Stimulated activated CD8-positive, alpha-beta memory T cell treated with anti-CD3 and anti-CD28 coated beads, Interleukin-15, amount 100 ng/mL, for 48 hours (primary cell): Measurements from ENCODE around the gene SYDE1.
"Not testable (repeated sequence)": the region's sequence is repeated elsewhere in the genome, so short reads cannot be mapped to it uniquely, and the experiment has no call there.

Source experiments
- DNase-seq, 2 donors: peaks; one replicate each; pipeline ENCODE4 v3.0.0-alpha.2; 2020; ENCODE audit warnings: low read depth in 2 of 2

The SYDE1 gene, protein sequence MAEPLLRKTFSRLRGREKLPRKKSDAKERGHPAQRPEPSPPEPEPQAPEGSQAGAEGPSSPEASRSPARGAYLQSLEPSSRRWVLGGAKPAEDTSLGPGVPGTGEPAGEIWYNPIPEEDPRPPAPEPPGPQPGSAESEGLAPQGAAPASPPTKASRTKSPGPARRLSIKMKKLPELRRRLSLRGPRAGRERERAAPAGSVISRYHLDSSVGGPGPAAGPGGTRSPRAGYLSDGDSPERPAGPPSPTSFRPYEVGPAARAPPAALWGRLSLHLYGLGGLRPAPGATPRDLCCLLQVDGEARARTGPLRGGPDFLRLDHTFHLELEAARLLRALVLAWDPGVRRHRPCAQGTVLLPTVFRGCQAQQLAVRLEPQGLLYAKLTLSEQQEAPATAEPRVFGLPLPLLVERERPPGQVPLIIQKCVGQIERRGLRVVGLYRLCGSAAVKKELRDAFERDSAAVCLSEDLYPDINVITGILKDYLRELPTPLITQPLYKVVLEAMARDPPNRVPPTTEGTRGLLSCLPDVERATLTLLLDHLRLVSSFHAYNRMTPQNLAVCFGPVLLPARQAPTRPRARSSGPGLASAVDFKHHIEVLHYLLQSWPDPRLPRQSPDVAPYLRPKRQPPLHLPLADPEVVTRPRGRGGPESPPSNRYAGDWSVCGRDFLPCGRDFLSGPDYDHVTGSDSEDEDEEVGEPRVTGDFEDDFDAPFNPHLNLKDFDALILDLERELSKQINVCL

DNA sequence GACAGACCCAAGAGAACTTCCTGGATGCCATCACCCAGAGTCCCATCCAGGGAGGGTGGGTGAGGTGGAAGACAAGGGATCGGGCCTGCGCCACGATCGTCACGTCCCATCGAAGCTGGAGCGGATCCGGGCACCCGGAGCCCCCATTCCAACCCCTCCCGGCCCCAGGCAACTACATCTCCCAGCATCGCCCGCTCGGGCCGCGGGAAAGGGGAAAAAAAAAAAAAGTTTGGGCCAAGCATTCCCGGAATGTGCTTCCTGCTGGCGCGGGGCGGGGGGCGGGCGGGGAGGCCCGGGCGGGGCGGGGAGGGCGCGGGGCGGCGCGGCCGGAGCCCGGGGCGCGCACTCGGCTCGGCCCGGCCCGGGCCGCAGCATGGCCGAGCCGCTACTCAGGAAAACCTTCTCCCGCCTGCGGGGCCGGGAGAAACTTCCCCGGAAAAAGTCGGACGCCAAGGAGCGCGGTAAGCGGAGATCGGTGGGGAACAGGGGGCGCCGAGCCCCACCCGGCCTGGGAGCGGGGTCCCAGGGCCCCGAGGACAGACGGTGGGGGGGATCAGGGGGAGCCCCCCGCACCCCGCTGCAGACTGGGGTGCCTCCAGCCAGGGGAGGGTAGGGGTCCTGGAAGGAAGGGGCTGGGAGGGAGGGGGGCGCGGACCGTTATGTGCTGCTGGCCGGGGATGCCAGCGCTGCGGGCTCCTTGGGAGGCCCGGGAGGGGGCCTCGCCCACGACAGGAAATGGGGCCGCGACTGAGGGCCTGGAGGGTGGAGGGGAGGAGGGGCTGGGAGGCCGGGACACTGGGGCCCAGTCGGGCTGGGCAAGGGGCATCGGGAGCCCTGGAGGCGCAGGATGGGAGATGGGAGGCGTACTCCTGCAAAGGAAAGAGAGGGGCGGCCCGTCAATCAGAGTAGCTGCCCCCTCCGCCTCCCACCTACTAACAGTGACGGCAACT is at the start of gene SYDE1:
SYDE1 (plus strand) TSS at position 341 of the 950 bp plus-strand sequence; CDS start at position 374, 33 bp downstream.
- peak; percentile 26 to 27 for DNase-seq

DNA sequence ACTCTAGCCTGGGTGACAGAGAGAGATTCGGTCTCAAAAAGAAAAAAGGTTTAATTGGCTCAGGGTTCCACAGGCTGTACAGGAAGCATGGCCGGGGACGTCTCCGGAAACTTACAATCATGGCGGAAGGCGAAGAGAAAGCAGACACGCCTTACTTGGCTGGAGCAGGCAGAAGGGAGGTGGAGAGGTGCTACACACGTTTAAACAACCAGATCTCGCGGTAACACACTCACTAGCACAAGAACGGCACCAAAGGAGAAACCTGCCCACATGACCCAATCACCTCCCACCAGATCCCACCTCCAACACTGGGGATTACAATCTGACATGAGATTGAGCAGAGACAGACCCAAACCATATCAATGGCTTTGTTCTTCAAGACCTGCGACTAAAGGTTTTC is 45.2 kb upstream of the SYDE1 start:
- DNase-seq, result no peak

DNA sequence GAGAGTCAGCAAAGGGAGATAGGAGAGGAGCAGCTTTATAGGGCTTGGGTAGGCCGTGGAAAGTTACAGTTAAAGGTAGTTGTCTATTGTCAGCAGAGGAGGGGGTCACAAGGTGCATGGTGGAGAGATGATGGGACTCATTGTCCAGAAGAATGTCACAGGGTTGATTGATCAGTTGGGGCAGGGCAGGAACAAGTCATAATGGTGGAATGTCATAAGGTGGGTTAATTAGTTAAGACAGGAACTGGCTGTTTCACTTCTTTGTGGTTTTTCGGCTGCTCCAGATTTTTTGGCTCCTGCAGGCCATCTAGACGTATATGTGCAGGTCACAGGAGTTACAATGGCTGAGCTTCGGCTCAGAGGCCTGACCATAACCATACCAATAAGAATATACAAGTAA is 36.8 kb upstream of the SYDE1 start:
- DNase-seq, result not testable (repeated sequence)

DNA sequence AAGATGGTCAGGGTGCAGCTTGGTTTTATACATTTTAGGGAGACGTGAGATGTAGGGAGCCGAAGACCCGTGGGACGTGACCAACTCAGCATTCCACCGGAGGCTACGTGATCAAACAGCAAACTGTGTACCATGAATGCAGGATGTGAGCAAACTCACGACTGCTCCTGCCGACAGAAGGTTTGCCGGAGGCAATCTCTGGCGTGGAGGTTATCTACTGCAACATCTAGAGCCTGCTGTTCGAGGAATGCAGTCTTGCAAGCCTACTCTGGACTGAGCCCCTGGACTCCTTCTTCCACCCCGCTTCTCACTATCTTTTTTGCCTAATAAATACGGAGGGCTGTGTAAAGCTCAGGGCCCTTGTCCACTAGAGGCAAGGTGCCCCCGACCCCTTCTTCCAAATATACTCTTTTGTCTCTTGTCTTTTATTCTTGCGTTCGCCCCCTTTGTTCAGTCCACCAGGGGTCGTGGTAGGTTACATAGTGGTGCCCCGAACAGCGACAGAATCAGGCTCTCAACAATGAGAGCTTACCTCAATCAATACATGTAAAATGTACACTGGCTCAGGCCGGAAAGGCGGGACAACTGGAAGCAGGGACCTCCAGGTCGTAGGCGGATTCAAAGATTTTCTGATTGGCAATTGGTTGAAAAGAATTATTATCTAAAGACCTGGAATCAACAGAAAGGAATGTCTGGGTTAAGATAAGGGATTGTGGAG is 34.1 kb upstream of the SYDE1 start:
- DNase-seq, result no peak

DNA sequence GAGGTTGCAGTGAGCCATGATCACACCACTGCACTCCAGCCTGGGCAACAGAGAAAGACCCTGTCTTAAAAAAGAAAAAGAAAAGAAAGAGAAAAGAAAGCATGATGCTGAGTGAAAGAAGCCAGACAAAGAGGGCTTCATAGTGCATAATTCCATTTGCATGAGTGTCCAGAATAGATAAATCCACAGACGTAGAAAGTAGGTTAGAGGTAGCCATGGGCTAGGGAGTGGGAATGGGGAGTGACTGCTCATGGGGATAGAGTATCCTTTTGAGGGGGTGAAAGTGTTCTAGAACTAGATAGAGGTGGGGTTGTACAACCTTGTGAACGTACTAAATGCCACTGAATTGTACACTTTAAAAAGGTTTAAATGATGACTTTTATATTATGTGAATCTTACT is 32.8 kb upstream of the SYDE1 start:
- no peak for DNase-seq

DNA sequence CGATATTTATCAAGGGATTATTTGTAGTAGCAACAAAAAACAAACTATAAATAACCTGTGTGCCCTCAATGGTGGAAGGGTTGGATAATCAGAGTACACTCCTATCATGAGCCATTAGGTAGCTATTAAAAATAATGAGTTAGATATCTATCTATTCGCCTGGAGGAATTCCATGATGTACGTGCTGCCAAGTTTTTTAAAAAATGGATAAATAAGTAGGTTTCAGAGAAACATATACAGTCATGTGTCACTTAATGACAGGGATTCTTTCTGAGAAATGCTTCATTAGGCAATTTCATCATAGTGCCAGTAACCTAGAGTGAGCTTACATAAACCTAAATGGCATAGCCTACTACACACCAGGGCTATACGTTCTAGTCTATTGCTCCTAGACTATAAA is 31.4 kb upstream of the SYDE1 start:
- DNase-seq, result no peak

DNA sequence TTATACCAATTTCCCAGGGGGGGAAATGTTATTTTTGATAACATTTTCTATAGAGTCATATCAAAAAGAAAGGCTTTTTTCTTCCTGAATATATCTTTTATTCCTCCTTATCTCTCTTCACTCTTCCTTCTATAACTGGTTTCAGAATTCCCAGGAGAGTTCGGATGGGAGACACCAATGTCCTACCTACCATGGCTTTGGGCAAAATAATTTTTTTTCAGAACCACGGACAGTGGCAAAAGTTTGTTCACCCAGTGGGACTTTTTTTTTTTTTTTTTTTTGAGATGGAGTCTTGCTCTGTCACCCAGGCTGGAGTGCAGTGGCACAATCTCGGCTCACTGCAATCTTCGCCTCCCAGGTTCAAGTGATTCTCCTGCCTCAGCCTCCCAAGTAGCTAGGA is 27.2 kb upstream of the SYDE1 start:
- DNase-seq, result not testable (repeated sequence)

DNA sequence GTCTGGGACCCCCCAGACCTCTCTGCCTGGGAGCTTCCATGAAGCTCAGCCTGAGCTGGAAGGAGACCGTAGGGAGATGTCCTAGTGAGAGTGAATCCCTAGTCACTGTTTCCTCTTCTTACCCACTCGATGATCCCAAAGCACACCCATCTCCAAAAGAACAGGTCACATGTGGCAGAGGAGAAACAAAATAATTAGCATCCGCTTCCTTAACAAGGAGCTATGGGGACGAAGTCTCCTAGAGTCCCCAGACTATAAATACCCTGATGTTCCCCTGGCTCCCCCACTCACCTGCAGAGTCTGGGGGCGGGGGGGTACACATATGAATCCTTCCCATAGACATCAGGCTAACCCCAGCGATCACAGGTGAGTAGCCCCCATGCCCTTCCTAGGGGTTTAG is 25.3 kb upstream of the SYDE1 start, which contains the start of gene OR1I1:
OR1I1 (plus strand) TSS at position 301 of the 400 bp plus-strand sequence. CDS start 4,855 bp downstream, outside the sequence.
- DNase-seq, result no peak

DNA sequence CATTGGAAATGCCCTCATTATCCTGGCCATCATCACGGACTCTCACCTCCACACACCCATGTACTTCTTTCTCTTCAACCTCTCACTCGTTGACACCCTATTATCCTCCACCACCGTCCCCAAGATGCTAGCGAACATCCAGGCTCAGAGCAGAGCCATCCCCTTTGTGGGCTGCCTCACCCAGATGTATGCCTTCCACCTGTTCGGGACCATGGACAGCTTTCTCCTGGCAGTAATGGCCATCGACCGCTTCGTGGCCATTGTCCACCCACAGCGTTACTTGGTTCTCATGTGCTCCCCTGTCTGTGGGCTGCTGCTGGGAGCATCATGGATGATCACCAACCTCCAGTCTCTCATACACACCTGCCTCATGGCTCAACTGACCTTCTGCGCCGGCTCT is 20.0 kb upstream of the SYDE1 start:
- no peak for DNase-seq

DNA sequence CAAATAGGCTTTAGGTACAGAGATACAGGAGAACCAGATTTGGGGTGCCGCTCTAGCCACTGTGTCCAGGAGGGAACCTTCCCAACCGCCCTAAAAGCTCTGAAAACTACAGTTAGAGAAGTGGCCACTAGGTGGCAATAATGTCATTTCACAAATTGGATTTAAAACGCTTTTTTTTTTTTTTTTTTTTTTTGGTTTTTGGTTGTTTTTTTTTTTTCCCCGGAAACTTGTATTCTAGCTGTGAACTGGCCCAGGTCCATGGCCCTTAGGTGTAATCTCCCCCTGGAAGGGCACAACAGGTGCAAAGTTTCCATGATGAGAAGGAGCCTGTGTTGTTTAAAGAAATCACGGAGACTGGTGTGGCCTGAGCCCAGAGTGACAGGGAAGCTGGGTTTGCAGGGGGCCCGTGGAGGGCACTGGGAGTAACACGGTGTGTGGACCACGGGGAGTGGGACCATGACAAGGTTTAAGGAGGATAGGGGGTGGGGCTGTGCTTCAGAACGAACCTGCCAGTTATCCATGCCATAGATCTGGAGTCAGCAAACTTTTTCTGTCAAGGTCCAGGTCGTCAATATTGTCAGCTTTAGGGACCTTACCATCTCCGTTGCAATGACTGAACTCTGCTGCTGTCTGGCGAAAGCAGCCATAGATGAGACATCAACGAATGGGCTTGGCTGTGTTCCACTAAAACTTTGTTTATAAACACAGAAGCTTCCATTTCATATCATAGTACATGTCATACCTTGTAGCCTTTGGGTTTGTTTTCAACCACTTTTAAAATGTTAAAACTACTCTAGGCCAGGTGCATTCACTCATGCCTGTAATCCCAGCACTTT is 15.1 kb upstream of the SYDE1 start:
- DNase-seq, result peak in 1 of 2 donors; percentile 19

DNA sequence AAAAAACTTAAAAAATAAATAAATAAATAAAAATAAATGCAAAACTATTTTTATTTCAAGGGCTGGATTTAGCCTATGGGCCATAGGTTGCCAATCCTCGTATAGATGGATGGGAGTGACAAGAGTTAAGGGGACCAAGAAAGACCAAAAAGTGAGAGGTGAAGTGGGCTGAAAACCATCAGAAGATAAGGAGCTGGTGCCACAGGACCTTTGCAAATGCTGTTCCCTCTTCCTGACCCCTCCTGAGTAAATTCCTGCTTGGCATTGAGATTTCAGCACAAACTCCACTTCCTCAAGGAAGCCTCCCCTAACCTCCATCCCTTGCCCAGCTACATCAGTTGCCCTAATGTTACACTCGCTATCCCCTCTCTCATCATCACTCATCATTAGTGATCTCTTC is 14.2 kb upstream of the SYDE1 start:
- DNase-seq, result no peak

DNA sequence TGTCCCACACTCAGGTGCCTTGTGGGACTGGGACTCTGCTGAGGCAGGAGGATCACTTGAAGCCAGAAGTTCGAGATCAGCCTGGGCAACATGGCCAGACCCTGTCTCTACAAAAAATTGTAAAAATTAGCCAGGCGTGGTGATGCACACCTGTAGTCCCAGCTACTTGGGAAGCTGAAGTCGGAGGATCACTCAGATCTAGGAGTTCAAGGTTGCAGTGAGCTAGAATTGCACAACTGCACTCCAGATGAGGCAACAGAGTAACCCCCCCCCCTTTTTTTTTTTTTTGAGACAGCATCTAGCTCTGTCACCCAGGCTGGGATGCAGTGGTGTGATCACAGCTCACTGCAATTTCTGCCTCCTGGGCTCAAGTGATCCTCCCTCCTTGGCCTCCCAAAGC is 11.0 kb upstream of the SYDE1 start:
- no peak for DNase-seq

DNA sequence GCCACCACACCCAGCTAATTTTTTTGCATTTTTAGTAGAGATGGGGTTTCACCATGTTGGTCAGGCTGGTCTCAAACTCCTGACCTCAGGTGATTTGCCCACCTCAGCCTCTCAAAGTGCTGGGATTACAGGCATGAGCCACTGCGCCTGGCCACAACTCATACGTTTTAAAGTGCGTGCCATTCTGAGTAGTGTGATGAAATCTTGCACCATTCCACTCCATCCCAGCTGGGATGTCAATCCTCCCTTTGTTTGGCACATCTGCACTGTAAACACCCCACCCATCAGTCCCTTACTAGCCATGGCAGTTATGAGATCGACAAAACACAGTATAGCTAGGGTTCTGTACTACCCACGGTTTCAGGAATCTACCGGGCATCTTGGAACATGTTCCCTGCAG is 9.2 kb upstream of the SYDE1 start:
- DNase-seq, result not testable (repeated sequence)

DNA sequence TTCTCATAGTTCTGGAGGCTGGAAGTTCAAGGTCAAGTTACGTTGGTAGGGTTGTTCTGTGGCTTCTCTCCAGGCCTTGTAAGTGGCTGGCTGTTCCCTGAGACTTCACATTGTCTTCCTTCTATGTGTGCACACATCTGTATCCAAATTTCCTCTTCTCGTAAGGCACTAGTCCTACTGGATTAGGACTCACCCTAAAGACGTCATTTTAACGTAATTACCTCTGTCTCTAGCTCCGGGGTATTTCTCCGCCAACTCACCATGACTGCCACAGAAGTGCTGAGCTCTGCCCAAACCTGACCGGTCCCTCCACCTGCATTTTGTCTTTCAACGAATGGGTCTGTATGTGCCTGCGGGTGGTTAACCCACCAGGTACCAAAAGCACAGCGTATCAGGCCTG is 8.7 kb upstream of the SYDE1 start:
- DNase-seq, result no peak

DNA sequence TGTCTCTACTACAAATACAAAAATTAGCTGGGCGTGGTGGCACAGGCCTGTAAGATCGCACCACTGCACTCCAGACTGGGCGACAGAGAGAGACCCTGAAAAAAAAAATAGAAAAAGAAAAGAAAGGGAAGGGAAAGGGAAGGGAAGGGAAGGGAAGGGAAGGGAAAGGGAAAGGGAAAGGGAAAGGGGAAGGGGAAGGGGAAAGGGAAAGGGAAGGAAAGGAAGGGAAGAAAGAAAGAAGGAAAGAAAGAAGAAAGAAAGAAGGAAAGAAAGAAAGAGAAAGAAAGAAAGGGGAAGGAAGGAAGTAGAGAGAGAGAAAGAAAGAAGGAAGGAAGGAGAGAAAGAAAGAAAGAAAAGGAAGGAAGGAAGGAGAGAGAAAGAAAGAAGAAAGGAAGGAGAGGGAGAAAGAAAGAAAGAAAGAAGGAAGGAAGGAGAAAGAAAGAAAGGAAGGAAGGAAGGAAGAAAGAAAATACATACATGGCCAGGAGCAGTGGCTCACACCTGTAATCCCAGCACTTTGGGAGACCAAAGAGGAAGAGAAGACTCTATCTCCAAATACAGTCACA is 8.1 kb upstream of the SYDE1 start:
- DNase-seq, result no peak

DNA sequence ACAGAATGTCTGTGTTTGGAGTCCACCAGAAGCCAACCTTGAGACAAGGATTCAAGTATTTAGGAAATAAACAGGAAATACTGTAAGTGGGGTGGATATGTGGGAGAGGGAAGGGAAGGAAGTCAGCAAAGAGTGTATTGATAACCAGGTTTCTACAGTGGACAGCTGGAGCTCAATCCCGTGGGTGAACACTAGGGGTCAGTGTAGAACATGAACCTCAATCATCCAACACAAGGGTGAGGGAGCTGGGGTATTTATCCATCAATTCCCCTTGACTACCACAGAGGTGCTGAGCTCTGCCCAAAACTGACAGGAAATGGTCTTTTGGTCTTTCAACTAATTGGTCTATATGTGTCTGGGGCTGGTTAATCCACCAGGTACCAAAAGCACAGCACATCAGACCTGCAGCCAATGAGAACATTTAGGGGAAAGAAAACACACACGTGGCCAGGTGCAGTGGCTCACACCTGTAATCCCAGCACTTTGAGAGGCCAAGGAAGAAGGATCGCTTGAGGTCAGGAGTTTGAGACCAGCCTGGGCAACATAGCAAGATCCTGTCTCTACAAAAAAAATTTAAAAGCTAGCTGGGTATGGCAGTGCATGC is 5.6 kb upstream of the SYDE1 start:
- peak in 1 of 2 donors; percentile 22 for DNase-seq

DNA sequence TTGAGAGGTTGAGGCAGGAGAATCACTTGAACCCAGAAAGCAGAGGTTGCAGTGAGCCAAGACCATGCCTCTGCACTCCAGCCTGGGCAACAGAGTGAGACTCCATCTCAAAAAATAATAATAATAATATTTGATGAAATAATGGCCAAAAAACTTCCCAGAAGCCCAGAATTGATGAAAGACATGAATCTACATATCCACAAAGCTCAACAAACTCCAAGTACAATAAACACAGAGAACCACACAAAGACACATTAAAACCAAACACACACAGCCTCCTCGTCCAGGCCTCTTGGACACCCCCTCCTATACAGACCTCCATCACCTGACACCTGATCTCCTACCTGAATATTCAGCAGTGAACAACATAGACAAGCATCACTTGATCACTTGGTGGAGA is 3.2 kb upstream of the SYDE1 start:
- DNase-seq, result no peak

DNA sequence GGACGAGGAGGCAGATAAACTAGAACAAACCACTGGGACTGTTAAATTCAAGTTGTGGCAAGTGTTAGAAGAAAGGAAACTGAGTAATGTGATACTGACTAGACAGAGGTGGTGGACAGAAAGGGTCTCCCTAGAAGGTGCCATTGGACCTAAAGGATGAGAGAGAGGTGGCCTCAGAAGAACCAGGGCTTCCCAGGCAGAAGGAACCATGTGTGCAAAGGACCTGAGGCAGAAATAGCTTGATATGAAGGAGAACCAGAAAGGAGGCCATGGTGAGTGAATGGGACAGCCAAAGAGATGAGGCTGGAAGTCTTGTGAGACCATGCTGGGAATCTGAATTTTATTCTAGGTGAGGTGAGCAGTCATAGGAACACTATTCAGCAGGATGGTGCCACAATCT is 2.8 kb upstream of the SYDE1 start:
- no peak for DNase-seq

DNA sequence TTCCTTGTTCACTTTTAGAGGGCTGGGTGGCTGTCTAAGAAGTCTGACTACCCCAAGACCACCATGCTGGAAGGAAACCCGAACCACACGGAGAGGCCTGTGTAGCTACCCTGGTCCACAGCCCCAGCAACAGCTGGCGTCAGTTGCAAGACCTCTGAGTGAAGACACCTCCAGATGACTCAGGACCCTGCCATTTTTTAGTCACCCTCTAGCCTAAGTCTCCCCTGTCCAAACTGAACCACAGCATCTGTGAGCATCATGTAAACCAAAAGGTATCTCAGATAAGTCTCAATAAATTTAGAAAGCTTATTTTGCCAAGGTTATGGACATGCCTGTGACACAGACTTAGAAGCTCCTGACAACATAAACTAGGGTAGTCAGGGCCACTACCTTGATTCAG is 2.2 kb upstream of the SYDE1 start:
- DNase-seq, result no peak
